HG03457 (cell line): Measurements from ENCODE around the gene ANKRD52.
"Not testable (repeated sequence)": the region's sequence is repeated elsewhere in the genome, so short reads cannot be mapped to it uniquely, and the experiment has no call there.

ENCODE experiments used
- ATAC-seq: cut with Tn5 transposase; IDR thresholded peaks from one replicate; pipeline ENCODE4 v1.9.1; 2021; ENCODE audit warnings: moderate number of reproducible peaks; ENCODE audit not compliant: unreplicated experiment

The ANKRD52 gene

DNA sequence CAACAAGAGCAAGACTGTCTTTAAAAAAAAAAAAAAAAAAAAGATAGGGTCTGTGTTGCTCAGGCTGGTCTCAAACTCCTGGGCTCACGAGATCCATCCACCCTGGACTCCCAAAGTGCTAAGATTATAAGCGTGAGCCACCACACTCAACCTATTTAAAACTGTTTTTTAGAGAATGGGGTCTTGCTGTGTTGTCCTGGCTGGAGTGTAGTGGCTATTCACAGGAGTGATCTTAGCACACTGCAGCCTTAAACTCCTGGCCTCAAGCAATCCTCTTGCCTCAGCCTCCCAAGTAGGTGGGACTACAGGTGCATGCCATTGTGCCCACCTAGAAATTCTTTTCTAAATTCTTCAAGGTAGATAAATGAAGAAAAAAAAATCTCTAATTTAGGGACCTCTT lies 16.1 kb upstream of the ANKRD52 start:
- ATAC-seq: no peak

DNA sequence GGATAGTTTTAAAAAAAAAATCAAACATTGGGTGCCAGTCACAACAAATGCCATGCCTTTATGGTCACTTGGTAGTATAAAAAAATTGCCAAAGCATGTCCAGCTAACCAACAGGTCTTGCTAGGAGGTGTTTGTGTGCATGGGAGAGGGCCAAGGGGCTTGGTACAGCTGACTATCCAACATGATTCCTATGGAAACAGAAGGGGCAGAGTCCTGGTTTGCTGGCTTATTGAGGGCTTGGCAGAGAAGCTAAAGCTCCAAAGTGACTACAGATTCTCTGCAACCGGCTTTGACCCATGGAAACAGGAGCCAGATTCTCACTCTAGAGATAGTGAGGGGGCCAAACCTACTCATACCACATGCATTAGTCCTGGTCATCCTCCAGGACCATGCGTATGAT lies 14.3 kb upstream of the ANKRD52 start:
- ATAC-seq: not testable (repeated sequence)

DNA sequence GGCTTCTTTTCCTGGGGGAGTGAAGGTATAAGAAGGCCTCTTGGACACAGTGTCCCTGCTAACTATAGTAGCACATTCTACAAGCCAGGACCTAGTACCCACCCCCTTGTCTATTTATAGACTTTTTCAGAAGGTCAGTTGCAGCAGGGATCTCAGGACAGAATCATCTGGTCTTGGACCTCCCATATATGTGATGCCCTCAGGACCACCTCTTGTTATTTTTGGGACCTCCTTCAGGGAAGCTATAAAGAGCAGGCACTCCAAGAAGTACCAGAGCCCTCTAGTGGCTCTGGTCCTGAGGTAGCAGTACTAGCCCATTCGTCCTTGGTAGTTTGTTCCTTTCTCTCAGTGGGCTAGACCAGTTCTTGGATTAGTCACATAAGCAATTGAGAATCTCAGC lies 12.8 kb upstream of the ANKRD52 start:
- ATAC-seq: no peak

DNA sequence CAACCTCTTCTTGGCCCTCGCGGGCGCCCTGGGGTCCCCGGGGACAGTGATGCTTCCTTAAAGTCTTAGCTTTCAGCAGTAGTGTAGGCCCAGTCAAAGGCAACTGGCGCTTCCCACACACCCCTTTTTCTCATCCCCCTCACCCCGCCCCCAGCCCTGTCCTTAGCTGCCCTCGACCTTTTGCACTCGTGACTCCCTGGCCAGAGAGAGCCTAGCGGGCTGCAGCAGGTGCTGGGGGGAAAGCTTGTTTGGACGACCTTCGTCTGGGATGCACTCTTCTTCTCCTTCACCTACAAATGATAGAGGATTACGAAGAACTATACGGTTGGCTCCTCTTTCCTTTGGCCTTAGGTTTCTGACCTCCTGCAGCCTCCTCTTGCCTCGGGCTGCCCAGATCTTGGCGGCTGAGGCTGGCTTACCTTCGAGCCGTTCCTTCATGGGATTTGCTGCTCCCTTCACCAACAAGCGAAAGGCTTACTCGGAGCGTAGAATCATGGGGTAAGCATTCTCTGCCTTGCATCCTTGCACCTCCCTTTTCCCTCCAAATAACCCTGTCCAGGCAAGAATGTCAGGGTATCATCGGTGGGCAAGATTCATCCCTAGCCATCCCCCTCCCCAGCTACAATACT lies 9.4 kb upstream of the ANKRD52 start:
- no peak for ATAC-seq

DNA sequence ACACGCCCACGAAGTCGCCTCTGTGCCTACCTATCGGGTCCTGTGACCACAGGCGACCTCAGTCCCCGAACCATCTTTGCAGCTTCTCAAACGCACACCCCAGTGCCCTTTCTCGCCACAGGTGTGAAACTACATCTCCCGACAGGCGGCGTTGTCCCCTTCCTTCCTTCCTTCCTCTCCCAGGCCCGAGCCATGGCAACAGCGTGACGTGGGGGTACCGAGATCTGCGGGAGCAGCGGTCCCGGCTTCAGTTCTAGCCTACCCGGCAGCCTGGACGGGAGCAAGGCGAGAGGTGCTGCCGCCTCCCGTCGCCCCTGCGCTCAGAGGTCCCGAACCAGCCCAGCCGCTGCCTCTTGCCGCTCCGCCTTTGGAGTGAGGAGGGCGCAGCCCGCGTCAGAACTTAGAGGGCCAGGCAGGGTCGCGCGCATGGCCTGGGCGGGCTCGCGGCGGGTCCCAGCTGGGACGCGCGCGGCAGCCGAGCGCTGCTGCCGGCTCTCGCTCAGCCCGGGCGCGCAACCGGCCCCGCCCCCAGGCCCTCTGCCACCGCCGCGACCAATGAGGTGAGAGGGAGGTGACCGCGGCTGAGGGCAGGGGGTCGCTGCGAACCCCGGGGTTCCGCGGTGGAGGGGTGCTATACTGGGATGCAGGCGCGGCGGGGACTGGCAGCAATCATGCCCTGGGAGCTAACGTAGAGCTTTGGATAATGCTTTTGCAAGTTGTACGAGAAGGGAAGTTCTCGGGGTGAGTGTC lies 8.7 kb upstream of the ANKRD52 start, which contains the start of gene COQ10A:
COQ10A (plus strand) TSS at position 250 of the 750 bp plus-strand sequence; CDS start at position 427, 177 bp downstream.
- peak; percentile 66 for ATAC-seq

DNA sequence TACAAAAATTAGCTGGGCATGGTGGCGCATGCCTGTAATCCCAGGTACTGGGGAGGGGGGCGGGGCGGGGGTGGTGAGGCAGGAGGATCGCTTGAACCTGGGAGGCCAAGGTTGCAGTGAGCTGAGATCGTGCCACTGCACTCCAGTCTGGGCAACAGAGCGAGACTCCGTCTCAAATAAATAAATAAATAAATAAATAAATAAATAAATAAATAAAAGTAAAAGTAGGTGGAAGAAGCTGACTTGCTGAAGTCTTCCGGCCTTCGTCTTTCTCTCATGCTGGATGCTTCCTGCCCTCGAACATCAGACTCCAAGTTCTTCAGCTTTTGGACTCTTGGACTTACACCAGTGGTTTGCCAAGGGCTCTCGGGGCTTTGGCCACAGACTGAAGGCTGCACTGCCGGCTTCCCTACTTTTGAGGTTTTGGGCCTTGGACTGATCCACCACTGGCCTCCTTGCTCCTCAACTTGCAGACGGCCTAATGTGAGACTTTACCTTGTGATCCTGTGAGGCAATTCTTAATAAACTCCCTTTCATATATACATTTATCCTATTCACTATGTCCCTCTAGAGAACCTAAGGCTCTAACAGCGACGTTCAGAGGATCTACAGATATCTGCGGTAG lies 8.0 kb upstream of the ANKRD52 start:
- not testable (repeated sequence) for ATAC-seq

DNA sequence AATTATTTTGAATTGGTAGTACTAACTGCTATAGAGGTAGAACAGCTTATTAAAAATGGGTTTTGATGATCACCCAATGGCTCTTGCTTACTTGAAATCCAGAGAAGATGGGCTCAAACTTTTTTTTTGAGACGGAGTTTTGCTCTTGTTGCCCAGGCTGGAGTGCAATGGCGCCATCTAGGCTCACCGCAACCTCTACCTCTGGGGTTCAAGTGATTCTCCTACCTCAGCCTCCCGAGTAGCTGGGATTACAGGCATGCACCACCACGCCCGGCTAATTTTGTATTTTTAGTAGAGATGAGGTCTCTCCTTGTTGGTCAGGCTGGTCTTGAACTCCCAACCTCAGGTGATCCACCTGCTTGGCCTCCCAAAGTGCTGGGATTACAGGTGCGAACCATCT lies 4.8 kb upstream of the ANKRD52 start:
- not testable (repeated sequence) for ATAC-seq

DNA sequence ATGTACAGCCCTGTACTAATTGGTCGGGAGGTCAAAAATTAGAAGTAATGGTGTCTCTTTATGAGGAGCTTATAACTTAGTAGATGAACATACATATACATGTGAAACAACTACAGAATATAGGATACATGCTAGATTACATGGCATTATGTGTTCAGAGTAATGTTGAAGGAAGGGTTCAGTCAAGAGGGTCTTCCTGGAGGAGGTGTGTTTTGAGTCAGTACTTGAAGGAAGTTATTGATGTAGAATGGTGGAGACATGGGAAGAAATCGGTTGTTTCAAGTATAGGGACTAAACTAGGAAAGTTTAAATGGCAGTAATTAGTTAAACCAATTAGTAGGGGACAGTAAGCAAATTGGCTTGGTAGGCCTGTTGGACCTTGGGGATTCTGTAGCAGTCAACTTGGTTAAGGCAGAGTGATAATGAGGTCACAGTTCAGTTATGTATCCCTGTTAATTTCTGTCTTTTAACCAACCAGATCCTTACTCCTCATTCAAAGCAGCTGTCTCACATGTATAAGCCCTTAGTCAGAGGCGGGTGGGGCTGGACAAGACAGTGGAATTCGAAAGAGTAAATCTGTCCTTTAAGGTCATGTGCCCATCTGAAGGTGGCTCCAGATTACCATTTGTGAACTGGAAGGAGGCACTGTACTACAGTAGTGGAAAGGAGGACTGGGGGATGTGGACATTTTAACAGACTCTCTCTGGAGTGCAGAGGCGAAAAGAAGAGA lies 3.5 kb upstream of the ANKRD52 start:
- no peak for ATAC-seq

DNA sequence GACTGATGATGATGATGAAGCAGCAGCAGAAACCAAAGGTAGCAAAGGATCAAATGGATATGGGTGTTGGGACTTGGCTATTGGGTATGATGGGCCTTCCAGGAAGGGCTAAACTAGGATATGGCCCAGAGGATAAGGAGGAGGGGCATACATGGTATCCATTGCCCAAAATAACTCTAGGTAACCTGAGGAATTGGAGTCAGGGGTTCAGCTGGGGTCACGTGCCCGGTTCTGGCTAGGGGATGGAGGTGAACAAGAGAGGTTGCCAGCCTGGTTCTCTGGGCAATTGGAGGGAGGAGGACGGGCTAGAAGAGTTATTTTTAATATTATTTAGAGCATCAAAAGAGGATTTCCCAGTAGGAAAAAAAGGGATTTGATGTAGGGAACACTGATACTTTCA lies 2.7 kb upstream of the ANKRD52 start:
- no peak for ATAC-seq

DNA sequence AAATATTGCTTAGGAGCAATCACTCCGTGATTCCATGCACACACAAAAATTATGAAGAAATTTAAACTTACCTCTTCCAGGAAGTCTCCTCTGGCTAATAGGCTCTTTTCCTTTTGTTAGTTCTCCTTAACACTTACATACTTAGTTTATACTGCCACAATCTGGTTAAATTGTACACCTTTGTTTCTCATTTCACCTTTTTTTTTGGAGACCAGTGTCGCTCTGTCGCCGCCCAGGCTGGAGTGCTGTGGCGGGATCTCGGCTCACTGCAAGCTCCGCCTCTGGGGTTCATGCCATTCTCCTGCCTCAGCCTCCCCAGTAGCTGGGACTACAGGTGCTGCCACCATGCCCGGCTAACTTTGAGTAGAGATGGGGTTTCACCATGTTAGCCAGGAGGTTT lies 2.2 kb upstream of the ANKRD52 start:
- no peak for ATAC-seq

DNA sequence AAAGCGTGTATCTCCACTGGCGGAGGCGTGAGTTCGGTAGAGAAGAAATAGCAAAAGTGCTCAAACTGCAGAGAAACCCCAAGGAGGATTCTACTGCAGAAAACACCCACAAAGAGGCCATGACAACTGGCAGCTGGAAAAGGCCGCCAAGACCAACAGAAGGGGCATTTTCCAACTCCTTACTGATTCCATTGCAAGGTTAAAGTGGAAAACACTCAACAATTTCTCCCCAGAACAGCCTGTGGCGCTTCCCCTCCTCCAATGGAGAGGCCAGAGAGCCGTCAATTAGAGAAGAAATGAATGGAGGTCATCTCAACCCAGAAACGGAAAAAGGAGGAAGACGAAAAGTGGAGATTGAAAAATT lies 618 bp upstream of the ANKRD52 start:
- no peak for ATAC-seq

DNA sequence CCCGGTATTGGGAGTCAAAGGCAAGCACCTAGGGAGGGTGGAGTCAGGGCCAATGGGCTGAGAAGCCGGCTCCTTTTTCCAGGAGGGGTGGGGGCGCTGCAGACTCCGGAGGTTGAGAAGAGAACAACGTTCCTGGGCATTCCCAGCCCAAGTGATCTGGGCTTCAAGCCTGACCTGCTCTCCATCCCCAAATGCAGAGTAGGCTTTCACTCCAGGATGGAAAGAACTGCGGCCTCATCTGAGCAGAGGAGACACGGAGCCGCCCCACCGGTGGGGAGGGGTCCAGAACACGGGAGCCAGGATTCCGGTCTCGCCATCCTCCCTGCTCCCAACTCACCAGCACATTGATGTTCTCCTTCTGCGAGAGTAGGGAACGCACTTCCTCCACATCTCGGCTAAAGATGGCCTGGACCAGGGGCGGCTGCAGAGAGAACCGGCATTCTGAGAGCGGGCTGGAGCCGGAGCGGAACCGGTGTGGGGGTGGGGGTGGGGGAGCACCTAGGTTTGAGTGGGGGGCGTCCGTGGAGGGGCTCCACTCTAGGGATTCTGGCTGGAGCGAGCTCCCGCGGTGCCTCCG lies 605 bp downstream of the ANKRD52 start:
- ATAC-seq: no peak

DNA sequence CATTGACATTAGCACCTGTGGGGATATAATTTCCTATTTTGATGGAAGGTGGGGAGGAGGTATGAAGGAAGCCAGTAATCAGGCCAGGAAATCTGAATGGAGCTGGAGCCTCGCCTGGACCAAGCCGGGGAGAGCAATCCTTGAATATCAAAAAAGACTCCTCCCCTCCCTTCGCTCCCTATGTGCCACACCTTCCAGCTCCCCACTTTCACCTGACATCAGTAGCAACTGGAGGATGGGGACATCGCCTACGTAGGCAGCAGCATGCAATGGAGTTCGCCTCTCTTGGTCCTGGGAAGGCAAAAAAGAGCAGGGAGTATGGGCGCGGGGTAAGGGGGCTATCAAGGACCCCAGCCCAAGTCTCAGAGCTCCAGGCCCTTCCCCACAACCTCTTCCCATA lies 1.1 kb downstream of the ANKRD52 start:
- ATAC-seq: no peak

DNA sequence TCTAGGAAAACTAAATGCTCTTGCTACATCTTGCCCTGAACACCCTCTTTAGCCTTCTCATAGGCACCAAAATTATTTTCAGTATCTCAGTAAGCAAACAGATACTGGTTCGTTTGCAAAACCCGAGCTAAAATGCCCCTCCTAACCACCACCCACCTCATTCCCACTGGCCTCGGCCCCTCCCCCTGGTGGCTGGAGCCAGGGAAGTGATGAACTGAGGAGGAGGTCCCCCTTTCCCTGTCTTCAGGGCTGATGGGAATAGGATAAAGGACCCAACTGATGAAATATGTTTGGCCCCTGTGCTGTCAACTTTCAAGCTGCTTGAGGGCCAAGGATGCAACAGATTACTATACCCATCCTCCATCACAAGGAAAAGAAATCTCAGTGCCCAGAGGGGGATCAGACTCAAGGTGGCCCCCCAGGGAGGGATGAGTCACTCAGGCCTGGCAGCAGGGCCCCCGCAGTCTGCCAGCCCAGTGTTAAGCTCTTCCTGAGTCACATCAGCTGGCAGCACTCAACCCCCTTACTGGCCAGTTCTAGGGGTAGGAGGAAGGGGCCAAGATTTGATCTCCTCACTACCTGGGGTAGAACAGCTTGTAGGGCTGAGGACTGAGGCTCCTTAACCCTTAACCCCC lies 1.7 kb downstream of the ANKRD52 start:
- no peak for ATAC-seq

DNA sequence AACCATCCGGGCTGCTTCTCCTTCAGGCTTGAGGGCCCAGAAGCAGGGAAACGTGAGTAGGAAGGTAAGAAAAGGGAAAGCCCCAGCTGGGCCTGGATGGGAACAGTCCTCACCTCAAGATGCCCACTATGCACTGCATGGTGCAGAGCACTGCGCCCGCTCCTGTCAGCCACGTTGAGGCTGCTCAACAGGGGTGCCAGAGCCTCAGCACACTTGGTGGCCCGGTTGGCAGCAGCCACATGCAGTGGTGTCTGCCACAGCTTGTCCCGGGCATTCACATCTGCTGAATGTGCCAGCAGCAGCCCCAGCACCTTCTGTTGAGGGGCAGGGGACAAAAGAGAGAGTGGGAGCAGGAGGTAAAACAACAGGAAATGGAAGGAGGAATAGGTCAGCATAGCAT lies 2.5 kb downstream of the ANKRD52 start:
- ATAC-seq: no peak

DNA sequence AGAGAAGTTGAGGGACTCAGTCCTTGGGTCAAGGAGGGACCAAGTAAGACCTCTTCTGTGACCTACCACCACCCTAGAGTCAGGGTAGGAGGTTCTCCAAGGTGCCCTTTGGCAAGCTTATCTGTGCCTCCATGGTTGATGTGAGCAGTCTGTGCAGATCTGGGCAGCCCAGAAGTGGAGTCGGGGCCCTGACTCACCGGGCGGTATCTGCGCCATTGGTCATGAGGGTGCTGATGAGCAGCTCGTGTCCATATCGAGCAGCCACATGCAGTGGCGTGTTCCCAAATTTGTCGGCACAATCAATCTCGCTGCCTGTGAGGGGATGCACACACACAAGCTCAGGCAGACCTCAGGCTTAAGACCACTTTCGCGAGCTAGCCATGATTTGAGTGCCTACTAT lies 5.1 kb downstream of the ANKRD52 start:
- ATAC-seq: no peak

DNA sequence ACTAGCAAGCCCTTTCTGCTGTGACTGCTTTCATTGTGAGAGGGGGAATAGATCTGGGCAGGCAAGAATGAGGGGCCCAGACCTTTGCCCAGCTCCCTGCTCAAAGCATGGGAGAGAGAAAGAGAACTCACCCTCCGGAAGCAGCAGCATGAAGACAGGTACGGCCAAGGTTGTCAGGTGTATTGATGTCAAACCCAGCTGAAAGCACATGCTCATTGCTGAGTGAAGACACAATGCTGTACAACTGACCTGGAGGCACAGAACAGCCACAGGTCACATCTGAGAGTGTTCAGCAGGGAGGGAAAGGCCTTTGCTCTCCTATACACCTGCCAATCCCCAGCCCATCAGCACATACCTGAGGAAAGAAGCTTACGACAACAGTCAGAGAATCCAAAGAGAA lies 5.5 kb downstream of the ANKRD52 start:
- ATAC-seq: no peak

DNA sequence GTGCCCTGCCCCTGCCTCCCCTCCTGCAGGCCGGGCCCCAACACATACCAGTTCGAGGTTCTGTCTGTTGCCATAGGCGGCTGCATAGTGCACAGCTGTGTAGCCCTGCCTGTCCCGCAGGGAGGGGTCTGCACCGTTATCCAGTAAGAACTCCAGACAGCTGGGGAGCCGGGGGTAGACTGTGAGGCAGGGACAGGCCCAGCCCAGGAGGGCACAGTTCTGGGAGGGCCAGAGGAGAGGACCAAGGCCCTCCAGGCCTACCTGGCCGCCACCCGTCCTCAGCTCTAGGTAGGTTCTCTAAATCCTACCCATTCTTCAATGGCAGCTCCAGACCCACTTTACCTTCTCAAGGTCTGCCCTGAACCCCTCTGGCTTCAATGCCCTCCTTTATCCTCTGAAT lies 9.5 kb downstream of the ANKRD52 start:
- ATAC-seq: no peak

DNA sequence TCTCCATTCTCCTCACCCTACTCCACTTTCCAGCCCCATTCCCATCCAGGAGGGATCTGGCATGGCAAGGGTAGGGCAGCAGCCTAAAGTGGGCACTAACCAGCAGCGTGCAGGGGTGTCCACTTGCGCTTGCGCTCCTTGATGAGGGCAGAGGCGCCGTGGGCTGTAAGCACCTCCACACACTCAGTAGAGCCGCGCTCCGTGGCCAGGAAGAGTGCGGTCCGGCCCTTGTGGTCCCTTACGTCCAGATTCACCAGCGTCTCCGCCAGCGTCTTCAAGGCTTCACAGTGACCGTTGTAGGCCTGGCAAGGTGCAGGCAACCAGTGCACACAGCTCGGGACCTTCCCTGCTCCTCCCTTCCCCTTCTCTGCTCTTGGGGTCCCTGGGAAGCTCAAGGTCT lies 10.3 kb downstream of the ANKRD52 start:
- no peak for ATAC-seq

DNA sequence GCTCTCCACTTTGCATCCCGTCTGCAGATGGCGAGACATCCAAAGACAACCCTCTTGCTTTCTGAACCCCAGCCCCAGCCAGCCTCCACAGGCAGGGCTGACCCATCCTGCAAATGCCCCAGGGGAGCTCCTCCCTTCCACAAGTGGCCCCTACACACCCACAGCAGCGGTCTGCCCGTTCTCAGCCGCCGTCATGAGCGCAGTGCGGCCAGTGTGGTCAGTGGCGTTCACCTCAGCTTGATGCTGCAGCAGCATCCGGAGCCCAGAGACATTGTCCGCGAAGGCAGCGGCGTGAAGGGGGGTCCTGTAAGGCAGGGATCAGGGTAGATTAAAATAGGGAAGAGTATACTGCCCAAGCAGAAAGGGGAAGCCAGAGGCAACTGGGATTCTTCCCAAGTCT lies 13.7 kb downstream of the ANKRD52 start:
- ATAC-seq: no peak

DNA sequence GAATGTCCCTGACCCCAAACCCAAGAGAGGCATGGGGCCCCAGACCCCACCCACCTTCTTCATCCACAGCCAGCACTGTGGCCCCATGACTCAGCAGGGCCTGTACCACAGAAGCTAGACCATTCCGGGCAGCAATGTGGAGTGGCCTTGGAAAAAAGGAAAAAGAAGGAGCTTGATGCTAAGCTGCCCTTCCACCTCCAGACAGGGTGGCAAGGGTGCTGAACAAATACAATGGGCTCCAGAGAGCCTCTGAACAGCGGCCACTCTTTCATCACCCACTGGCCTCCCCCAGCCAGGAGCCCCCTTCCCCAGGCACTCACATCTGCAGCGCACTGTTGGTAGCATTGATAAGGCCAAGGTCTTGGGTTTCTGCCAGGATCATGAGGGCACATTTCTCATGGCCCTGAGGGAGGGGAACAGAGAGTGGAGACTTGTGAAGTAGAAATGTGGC lies 14.4 kb downstream of the ANKRD52 start:
- no peak for ATAC-seq
